IPS-NIHi7 (cell line): Measurements from ENCODE around the gene ANKMY1.
"Not testable (repeated sequence)": the region's sequence is repeated elsewhere in the genome, so short reads cannot be mapped to it uniquely, and the experiment has no call there.

Experiments
- DNase-seq: peaks from one replicate; pipeline ENCODE4 v3.0.0; 2012; ENCODE audit warnings: mixed read lengths; ENCODE audit errors: extremely low spot score

The ANKMY1 gene

GRCh38 chr2:240505910-240506309, 51.9 kb downstream of the ANKMY1 start:
- DNase-seq = no peak

GRCh38 chr2:240503848-240504247, 53.9 kb downstream of the ANKMY1 start:
- DNase-seq = no peak

GRCh38 chr2:240503375-240503774, 54.4 kb downstream of the ANKMY1 start:
- DNase-seq = no peak

- no peak for DNase-seq
Measured at GRCh38 chr2:240502430-240503121, 55.2 kb downstream of the ANKMY1 start.

- DNase-seq = no peak
Measured at GRCh38 chr2:240502059-240502429, 55.7 kb downstream of the ANKMY1 start.

GRCh38 chr2:240501531-240501991, 56.2 kb downstream of the ANKMY1 start:
- DNase-seq = no peak

GRCh38 chr2:240500561-240501423, 57.0 kb downstream of the ANKMY1 start:
- peak; percentile 8 for DNase-seq

- DNase-seq = peak; percentile 5
Measured at GRCh38 chr2:240499309-240500301, 58.2 kb downstream of the ANKMY1 start.

- DNase-seq = peak; percentile 4
Measured at GRCh38 chr2:240498958-240499260, 58.9 kb downstream of the ANKMY1 start.

GRCh38 chr2:240498171-240498957, 59.4 kb downstream of the ANKMY1 start:
- DNase-seq = no peak

- DNase-seq = peak; percentile 72
Measured at GRCh38 chr2:240497082-240497481, 60.7 kb downstream of the ANKMY1 start.

GRCh38 chr2:240494942-240495341, 62.8 kb downstream of the ANKMY1 start:
- not testable (repeated sequence) for DNase-seq

GRCh38 chr2:240494194-240494793, 63.5 kb downstream of the ANKMY1 start:
- no peak for DNase-seq

GRCh38 chr2:240491483-240491882, 66.3 kb downstream of the ANKMY1 start:
- no peak for DNase-seq

GRCh38 chr2:240482141-240482540, 75.6 kb downstream of the ANKMY1 start:
- DNase-seq = peak; percentile 4

GRCh38 chr2:240481720-240482119, 76.1 kb downstream of the ANKMY1 start:
- peak; percentile 0 for DNase-seq

- DNase-seq = peak; percentile 4
Measured at GRCh38 chr2:240480834-240481623, 76.8 kb downstream of the ANKMY1 start.

GRCh38 chr2:240479111-240479501, 78.7 kb downstream of the ANKMY1 start:
- DNase-seq = peak; percentile 4

- peak; percentile 2 for DNase-seq
Measured at GRCh38 chr2:240478346-240479110, 79.3 kb downstream of the ANKMY1 start.
